ENCODE data around the gene RALB. TPM values are rescaled to one million over a fixed set of nuclear protein-coding genes. Genes with fewer than 3 reads are reported as not detected.

The RALB gene
- polyA plus RNA-seq, 1 of the 3 experiments (the other 2 are of a cell fraction), result 37.2 TPM

DNA sequence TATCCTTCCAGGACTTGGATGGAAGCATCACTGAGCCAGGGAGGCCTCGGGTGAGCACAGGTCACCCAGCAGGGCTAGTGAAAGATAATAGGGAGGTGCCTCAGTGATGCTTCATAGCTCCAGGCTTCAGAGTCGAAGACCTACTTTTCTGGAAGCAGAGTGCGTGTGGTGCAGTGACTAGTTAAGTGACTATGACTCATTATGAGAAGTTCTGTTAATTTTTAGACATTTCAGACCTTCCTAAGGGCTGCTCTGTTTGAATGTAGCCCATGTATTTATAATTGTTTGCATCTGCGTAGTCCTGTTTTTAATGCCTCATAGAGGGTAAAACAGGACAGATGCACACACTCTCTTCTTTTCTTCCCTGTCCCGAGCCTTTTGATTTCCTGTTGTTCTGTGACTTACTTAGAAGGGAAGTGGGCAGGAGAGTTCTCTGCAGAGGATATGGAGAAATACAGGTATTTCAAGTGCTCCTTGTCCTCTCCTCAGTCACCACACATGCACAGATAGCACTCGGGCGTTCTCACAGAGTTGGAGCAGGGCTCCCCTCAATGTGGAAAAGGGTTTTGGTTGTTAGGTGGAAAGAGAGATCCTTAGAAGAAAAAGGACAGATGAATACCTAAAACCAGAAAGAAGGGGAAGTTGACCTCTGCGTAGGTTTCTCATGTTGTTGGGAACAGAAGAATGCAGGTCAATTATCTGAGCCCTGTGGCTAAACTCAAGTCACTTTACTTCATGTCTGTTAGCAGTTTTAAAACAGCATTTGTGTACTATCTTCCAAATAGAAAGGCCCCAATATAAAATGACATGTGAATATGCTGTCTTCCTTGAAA, 34.7 kb downstream of the RALB start:
- peaks cover 23% of the 10 kb centered on the region for H3K79me2 ChIP-seq (ENCODE audit: insufficient read depth)
- no peaks in the 10 kb centered on the region for H3K9me2 ChIP-seq
- no peaks in the 10 kb centered on the region for H3K27me3 ChIP-seq (ENCODE audit: insufficient read depth)
- no peak overlapping the region for H3K9ac ChIP-seq
- ChIA-PET POLR2A (no interaction called here), CTCF (no interaction called here)
- DNase-seq, result no peak
- H4K20me1 ChIP-seq (ENCODE audit: insufficient read depth), result peaks cover 4% of the 10 kb centered on the region; the same call in 1 of the 2 replicates
- no peaks in the 10 kb centered on the region for H3K9me3 ChIP-seq
- H3K4me1 ChIP-seq (ENCODE audit: control insufficient read depth in 1 of 2, insufficient read depth in 2 of 2, low read depth in 1 of 2, low read length in 1 of 2), result peaks cover 8 to 18% of the 10 kb centered on the region in 2 experiments; a peak in 3 of 4 replicates
- H3K4me2 ChIP-seq, result peak overlapping the region; percentile 46
- H2AFZ ChIP-seq (ENCODE audit: low read depth), result no peak overlapping the region
- peaks cover 2 to 10% of the 10 kb centered on the region in 2 experiments for H3K36me3 ChIP-seq (replicated peaks in 1 of 2; ENCODE audit: control insufficient read depth in 1 of 2, insufficient read depth in 2 of 2, low read length in 1 of 2)
- H3F3A ChIP-seq (replicated peaks; ENCODE audit: insufficient read depth), result peaks cover 28% of the 10 kb centered on the region
- no peak overlapping the region for H3K4me3 ChIP-seq (ENCODE audit: low read depth in 2 of 2, low read length in 1 of 2)
- TF ChIP-seq FOSL2 (IDR thresholded peaks at IDR 0.05; ENCODE audit: borderline replicate concordance, low read depth) (peak; percentile 79; the same call in 1 of the 2 replicates), FOXM1 (IDR thresholded peaks at IDR 0.05; ENCODE audit: low read depth) (no peak), MEF2A (IDR thresholded peaks at IDR 0.05; ENCODE audit: borderline replicate concordance, low read depth) (no peak), ZBTB33 (IDR thresholded peaks at IDR 0.05; ENCODE audit: borderline replicate concordance, low read depth) (no peak), JUND (IDR thresholded peaks at IDR 0.05) (peak; percentile 44; the same call in 1 of the 2 replicates), TCF12 (IDR thresholded peaks at IDR 0.05) (peak; percentile 60)
- TF ChIP-seq, protein P1, sequence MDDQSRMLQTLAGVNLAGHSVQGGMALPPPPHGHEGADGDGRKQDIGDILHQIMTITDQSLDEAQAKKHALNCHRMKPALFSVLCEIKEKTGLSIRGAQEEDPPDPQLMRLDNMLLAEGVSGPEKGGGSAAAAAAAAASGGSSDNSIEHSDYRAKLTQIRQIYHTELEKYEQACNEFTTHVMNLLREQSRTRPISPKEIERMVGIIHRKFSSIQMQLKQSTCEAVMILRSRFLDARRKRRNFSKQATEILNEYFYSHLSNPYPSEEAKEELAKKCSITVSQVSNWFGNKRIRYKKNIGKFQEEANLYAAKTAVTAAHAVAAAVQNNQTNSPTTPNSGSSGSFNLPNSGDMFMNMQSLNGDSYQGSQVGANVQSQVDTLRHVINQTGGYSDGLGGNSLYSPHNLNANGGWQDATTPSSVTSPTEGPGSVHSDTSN (IDR thresholded peaks at IDR 0.05), result peak; percentile 11; the same call in 1 of the 2 replicates
- peak overlapping the region in 1 of 2 experiments; percentile 61; a peak in 3 of 4 replicates for H3K27ac ChIP-seq (ENCODE audit: low read depth in 2 of 2, low read length in 1 of 2)
- 38% methylated on average over 8 of the region's 8 CpGs for WGBS (ENCODE audit: low lambda C conversion rate)

DNA sequence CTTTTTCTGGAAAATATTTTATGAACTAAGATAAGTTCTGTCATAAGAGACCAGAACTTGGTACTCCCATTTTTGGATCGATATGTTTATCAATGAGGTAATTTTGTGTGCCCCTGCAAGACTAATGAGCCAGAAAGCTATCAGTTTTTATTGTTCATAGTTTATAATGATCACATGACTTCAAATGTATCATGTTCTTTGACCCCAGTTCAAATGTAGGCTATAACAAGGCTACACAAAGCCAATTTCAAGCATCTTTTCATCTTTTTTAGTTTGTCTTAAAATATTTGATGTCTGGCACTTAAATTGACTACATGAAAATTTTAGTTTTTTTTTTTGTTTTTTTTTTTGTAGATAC, 35.3 kb downstream of the RALB start:
- CTCF ChIA-PET, result no interaction called here
- Histone ChIP-seq H2AFZ (ENCODE audit: low read depth) (no peak overlapping the region), H3K27me3 (ENCODE audit: insufficient read depth) (no peaks in the 10 kb centered on the region), H3K9ac (no peak overlapping the region), H4K20me1 (ENCODE audit: insufficient read depth) (peaks cover 4% of the 10 kb centered on the region; the same call in 1 of the 2 replicates), H3K9me3 (no peaks in the 10 kb centered on the region), H3F3A (replicated peaks; ENCODE audit: insufficient read depth) (peaks cover 31% of the 10 kb centered on the region), H3K4me1 (ENCODE audit: control insufficient read depth in 1 of 2, insufficient read depth in 2 of 2, low read depth in 1 of 2, low read length in 1 of 2) (peaks cover 8 to 18% of the 10 kb centered on the region in 2 experiments; a peak in 3 of 4 replicates), H3K36me3 (replicated peaks in 1 of 2; ENCODE audit: control insufficient read depth in 1 of 2, insufficient read depth in 2 of 2, low read length in 1 of 2) (peaks cover 2 to 11% of the 10 kb centered on the region in 2 experiments), H3K4me2 (no peak overlapping the region), H3K27ac (ENCODE audit: low read depth in 2 of 2, low read length in 1 of 2) (peak overlapping the region in 1 of 2 experiments; percentile 61; a peak in 2 of 4 replicates), H3K79me2 (ENCODE audit: insufficient read depth) (peaks cover 23% of the 10 kb centered on the region), H3K9me2 (no peaks in the 10 kb centered on the region), H3K4me3 (ENCODE audit: low read depth in 2 of 2, low read length in 1 of 2) (no peak overlapping the region)
- no peak for DNase-seq
- 91% methylated on average over 1 of the region's 1 CpG for WGBS (ENCODE audit: low lambda C conversion rate)
- POLR2A ChIA-PET, result interaction anchor here (1.1 kb wide), 1 partner anchor 10 kb away, joined by 4 read pairs; no protein-coding TSS in a partner anchor
- TF ChIP-seq TAF1 (IDR thresholded peaks at IDR 0.05; ENCODE audit: borderline replicate concordance, low read depth, low read length) (no peak), ZBTB33 (IDR thresholded peaks at IDR 0.05; ENCODE audit: borderline replicate concordance, low read depth) (no peak), CTCF (IDR thresholded peaks at IDR 0.05) (no peak), USF2 (IDR thresholded peaks at IDR 0.05; ENCODE audit: borderline replicate concordance, low read depth, low read length) (no peak), FOXJ3 (CRISPR knock-in tag; IDR thresholded peaks at IDR 0.05) (no peak), GABPA (IDR thresholded peaks at IDR 0.05; ENCODE audit: low read depth) (no peak)
- TF ChIP-seq, protein P2, sequence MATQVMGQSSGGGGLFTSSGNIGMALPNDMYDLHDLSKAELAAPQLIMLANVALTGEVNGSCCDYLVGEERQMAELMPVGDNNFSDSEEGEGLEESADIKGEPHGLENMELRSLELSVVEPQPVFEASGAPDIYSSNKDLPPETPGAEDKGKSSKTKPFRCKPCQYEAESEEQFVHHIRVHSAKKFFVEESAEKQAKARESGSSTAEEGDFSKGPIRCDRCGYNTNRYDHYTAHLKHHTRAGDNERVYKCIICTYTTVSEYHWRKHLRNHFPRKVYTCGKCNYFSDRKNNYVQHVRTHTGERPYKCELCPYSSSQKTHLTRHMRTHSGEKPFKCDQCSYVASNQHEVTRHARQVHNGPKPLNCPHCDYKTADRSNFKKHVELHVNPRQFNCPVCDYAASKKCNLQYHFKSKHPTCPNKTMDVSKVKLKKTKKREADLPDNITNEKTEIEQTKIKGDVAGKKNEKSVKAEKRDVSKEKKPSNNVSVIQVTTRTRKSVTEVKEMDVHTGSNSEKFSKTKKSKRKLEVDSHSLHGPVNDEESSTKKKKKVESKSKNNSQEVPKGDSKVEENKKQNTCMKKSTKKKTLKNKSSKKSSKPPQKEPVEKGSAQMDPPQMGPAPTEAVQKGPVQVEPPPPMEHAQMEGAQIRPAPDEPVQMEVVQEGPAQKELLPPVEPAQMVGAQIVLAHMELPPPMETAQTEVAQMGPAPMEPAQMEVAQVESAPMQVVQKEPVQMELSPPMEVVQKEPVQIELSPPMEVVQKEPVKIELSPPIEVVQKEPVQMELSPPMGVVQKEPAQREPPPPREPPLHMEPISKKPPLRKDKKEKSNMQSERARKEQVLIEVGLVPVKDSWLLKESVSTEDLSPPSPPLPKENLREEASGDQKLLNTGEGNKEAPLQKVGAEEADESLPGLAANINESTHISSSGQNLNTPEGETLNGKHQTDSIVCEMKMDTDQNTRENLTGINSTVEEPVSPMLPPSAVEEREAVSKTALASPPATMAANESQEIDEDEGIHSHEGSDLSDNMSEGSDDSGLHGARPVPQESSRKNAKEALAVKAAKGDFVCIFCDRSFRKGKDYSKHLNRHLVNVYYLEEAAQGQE (IDR thresholded peaks at IDR 0.05; ENCODE audit: low read depth, low read length), result no peak

All from SK-N-SH (cell line).